ENCODE data around the gene ABI1.

The ABI1 gene

DNA sequence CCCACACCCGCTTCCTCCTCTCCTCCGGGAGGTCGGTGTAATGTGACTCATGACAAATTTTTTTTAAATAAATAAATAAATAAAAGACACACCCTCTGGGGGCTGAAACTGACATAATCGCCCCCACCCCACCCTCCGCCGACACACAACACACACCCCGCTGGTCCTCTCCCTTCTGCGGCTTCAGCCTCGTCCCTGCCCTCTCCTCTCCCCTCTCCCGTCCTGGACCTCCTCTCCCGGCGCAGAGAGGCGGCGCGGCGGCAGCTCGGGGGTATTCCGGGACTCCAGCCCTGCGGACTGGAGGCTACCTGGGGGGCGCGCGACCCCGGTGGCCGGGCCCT is 686 bp downstream of the ABI1 start (continued):
- TF ChIP-seq ZNF610 (tag by site-specific recombination; IDR thresholded peaks at IDR 0.05; ENCODE audit: borderline replicate concordance), result no peak
- TF ChIP-seq ZNF514 (tag by site-specific recombination; IDR thresholded peaks at IDR 0.05), result no peak
- peak; percentile 72 for TF ChIP-seq ZFHX2 (tag by site-specific recombination; conservative IDR thresholded peaks at IDR 0.05)
- no peak for TF ChIP-seq ZNF561 (tag by site-specific recombination; IDR thresholded peaks at IDR 0.05; ENCODE audit: borderline replicate concordance)
- no peak for TF ChIP-seq ZFP41 (tag by site-specific recombination; IDR thresholded peaks at IDR 0.05; ENCODE audit: borderline replicate concordance)
- no peak for TF ChIP-seq ZNF311 (tag by site-specific recombination; IDR thresholded peaks at IDR 0.05; ENCODE audit: borderline replicate concordance)
- no peak for TF ChIP-seq INSM2 (tag by site-specific recombination; IDR thresholded peaks at IDR 0.05)
- no peak for TF ChIP-seq ZNF544 (tag by site-specific recombination; IDR thresholded peaks at IDR 0.05)
- no peak for TF ChIP-seq ZNF549 (tag by site-specific recombination; IDR thresholded peaks at IDR 0.05)
- TF ChIP-seq HOXA7 (CRISPR knock-in tag; IDR thresholded peaks at IDR 0.05; ENCODE audit: borderline replicate concordance), result no peak
- no peak for TF ChIP-seq ZSCAN4 (tag by site-specific recombination; IDR thresholded peaks at IDR 0.05)
- no peak for TF ChIP-seq PBX3 (CRISPR knock-in tag; IDR thresholded peaks at IDR 0.05)
- peak; percentile 98 for TF ChIP-seq KLF10 (tag by site-specific recombination; IDR thresholded peaks at IDR 0.05)
- peak; percentile 88 for TF ChIP-seq PATZ1 (tag by site-specific recombination; IDR thresholded peaks at IDR 0.05)
- TF ChIP-seq ZNF18 (tag by site-specific recombination; IDR thresholded peaks at IDR 0.05), result no peak
- peak; percentile 82 for TF ChIP-seq GLIS1 (tag by site-specific recombination; IDR thresholded peaks at IDR 0.05)
- TF ChIP-seq ZNF768 (tag by site-specific recombination; IDR thresholded peaks at IDR 0.05), result no peak
- no peak for TF ChIP-seq CTCF (tag by site-specific recombination; IDR thresholded peaks at IDR 0.05)
- no peak for TF ChIP-seq ZNF335 (tag by site-specific recombination; conservative IDR thresholded peaks at IDR 0.05)
- no peak for TF ChIP-seq ZNF660 (tag by site-specific recombination; IDR thresholded peaks at IDR 0.05)
- no peak; the same call in 1 of the 2 replicates for TF ChIP-seq MZF1 (tag by site-specific recombination; IDR thresholded peaks at IDR 0.05; ENCODE audit: borderline replicate concordance)
- no peak for TF ChIP-seq ZNF571 (tag by site-specific recombination; IDR thresholded peaks at IDR 0.05)
- TF ChIP-seq, protein P1, sequence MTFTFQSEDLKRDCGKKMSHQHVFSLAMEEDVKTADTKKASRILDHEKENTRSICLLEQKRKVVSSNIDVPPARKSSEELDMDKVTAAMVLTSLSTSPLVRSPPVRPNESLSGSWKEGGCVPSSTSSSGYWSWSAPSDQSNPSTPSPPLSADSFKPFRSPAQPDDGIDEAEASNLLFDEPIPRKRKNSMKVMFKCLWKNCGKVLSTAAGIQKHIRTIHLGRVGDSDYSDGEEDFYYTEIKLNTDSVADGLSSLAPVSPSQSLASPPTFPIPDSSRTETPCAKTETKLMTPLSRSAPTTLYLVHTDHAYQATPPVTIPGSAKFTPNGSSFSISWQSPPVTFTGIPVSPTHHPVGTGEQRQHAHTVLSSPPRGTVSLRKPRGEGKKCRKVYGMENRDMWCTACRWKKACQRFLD (tag by site-specific recombination; IDR thresholded peaks at IDR 0.05), result no peak
- TF ChIP-seq, protein P2, sequence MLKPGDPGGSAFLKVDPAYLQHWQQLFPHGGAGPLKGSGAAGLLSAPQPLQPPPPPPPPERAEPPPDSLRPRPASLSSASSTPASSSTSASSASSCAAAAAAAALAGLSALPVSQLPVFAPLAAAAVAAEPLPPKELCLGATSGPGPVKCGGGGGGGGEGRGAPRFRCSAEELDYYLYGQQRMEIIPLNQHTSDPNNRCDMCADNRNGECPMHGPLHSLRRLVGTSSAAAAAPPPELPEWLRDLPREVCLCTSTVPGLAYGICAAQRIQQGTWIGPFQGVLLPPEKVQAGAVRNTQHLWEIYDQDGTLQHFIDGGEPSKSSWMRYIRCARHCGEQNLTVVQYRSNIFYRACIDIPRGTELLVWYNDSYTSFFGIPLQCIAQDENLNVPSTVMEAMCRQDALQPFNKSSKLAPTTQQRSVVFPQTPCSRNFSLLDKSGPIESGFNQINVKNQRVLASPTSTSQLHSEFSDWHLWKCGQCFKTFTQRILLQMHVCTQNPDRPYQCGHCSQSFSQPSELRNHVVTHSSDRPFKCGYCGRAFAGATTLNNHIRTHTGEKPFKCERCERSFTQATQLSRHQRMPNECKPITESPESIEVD (tag by site-specific recombination; IDR thresholded peaks at IDR 0.05), result no peak
- TF ChIP-seq, protein P3, sequence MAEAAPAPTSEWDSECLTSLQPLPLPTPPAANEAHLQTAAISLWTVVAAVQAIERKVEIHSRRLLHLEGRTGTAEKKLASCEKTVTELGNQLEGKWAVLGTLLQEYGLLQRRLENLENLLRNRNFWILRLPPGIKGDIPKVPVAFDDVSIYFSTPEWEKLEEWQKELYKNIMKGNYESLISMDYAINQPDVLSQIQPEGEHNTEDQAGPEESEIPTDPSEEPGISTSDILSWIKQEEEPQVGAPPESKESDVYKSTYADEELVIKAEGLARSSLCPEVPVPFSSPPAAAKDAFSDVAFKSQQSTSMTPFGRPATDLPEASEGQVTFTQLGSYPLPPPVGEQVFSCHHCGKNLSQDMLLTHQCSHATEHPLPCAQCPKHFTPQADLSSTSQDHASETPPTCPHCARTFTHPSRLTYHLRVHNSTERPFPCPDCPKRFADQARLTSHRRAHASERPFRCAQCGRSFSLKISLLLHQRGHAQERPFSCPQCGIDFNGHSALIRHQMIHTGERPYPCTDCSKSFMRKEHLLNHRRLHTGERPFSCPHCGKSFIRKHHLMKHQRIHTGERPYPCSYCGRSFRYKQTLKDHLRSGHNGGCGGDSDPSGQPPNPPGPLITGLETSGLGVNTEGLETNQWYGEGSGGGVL (tag by site-specific recombination; IDR thresholded peaks at IDR 0.05), result peak; percentile 96
- no peak for TF ChIP-seq ZNF426 (tag by site-specific recombination; IDR thresholded peaks at IDR 0.05)

All from HEK293 (cell line).